GM12878 (cell line): ENCODE results near the gene PARK7. TPM values are rescaled to one million over a fixed set of nuclear protein-coding genes. Genes with fewer than 3 reads are reported as not detected.

ENCODE experiments used
- ATAC-seq: fragments of 200-7000 bp; cut with Tn5 transposase; 3 replicates; pipeline ENCODE4 v1.9.1; 2020; ENCODE audit warnings: mild to moderate bottlenecking, moderate library complexity
- BruUV-seq: library from RNA; stranded (reverse); fragments of 400-500 nt; replicated peaks from 2 replicates; lab custom pipeline; 2021; lab: Mats Ljungman, UMichigan
- CTCF ChIA-PET: fragments of 300-600 bp; sonication (Branson Sonifier 250); formaldehyde crosslinking; extraction: SDS; loops from one replicate; lab custom pipeline; 2021; ENCODE audit warnings: inconsistent platforms; lab: Yijun Ruan, JAX
- POLR2A ChIA-PET: fragments of 350-600 bp; formaldehyde crosslinking; extraction: SDS; loops from one replicate; lab custom pipeline; 2021; ENCODE audit warnings: inconsistent platforms; lab: Charles Lee
- RAD21 ChIA-PET: fragments of 300-600 bp; sonication (Branson Sonifier 250); formaldehyde crosslinking; loops from one replicate; lab custom pipeline; 2023; ENCODE audit warnings: antibody characterized with exemption; ENCODE audit not compliant: unreplicated experiment; lab: Charles Lee
- SMC1A ChIA-PET: fragments of 300-600 bp; sonication (Branson Sonifier 250); formaldehyde crosslinking; loops from one replicate; lab custom pipeline; 2023; ENCODE audit not compliant: unreplicated experiment, uncharacterized antibody; lab: Charles Lee
- DNase-seq: peaks from one replicate; pipeline ENCODE4 v3.0.0-alpha.2; 2011; ENCODE audit warnings: low read depth, low spot score
- FAIRE-seq: peaks from 3 replicates; lab custom pipeline; 2011; peaks lifted over from hg19 to GRCh38; lab: Jason Lieb, UNC
- H2AFZ ChIP-seq: 2 replicates; pipeline ENCODE4 v1.6.0; 2011; ENCODE audit warnings: low read depth, low read length, control low read depth; ENCODE audit not compliant: control insufficient read depth
- H3K27ac ChIP-seq: 2 replicates; pipeline ENCODE4 v1.5.1; 2011; ENCODE audit warnings: control low read depth; ENCODE audit not compliant: control insufficient read depth, insufficient read depth
- H3K27me3 ChIP-seq, 2 experiments: replicated peaks in 1 of 2; 2 replicates each; pipeline versions ENCODE4 v1.6.0 to v1.6.1; 2011; ENCODE audit warnings: low read length in 1 of 2; ENCODE audit not compliant: control insufficient read depth in 2 of 2, insufficient read depth in 2 of 2
- H3K36me3 ChIP-seq, 2 experiments: 2 replicates each; pipeline ENCODE4 v1.5.1; 2011; ENCODE audit warnings: low read length in 1 of 2; ENCODE audit not compliant: control insufficient read depth in 2 of 2, insufficient read depth in 2 of 2
- H3K4me1 ChIP-seq: 2 replicates; pipeline ENCODE4 v1.6.1; 2011; ENCODE audit warnings: mild to moderate bottlenecking, low read length, moderate library complexity, mixed read lengths; ENCODE audit not compliant: control insufficient read depth, insufficient read depth
- H3K4me2 ChIP-seq: 2 replicates; pipeline ENCODE4 v1.6.0; 2011; ENCODE audit warnings: control low read depth; ENCODE audit not compliant: control insufficient read depth, insufficient read depth
- H3K4me3 ChIP-seq: fragments of 200-600 bp; sonication (generic); 2 replicates; pipeline ENCODE4 v1.5.1; 2016
- H3K79me2 ChIP-seq: 2 replicates; pipeline ENCODE4 v1.6.0; 2011; ENCODE audit warnings: low read length; ENCODE audit not compliant: control insufficient read depth, insufficient read depth
- H3K9ac ChIP-seq: 2 replicates; pipeline ENCODE4 v1.8.0; 2011; ENCODE audit warnings: low read length, control low read depth, mixed read lengths; ENCODE audit not compliant: control insufficient read depth, insufficient read depth
- H3K9me3 ChIP-seq: replicated peaks from 3 replicates; pipeline ENCODE4 v1.5.1; 2011; ENCODE audit warnings: mild to moderate bottlenecking, low read length; ENCODE audit not compliant: control insufficient read depth, insufficient read depth
- H4K20me1 ChIP-seq: 2 replicates; pipeline ENCODE4 v1.6.0; 2011; ENCODE audit not compliant: control insufficient read depth, insufficient read depth
- CHD1 ChIP-seq: IDR thresholded peaks from 2 replicates; pipeline ENCODE4 v1.6.1; 2012; ENCODE audit warnings: low read depth, low read length, improper control_type of control experiment
- EED ChIP-seq: sonication (generic); IDR thresholded peaks from 2 replicates; pipeline ENCODE4 v1.6.1; 2016; ENCODE audit warnings: antibody characterized with exemption, low read depth
- KLF5 ChIP-seq: fragments of 450-650 bp; IDR thresholded peaks from 2 replicates; pipeline ENCODE4 v1.6.1; 2014; ENCODE audit warnings: mild to moderate bottlenecking; ENCODE audit not compliant: partially characterized antibody
- MAX ChIP-seq: IDR thresholded peaks from 2 replicates; pipeline ENCODE4 v1.6.1; 2012; ENCODE audit warnings: low read depth, low read length, improper control_type of control experiment
- MYC ChIP-seq: IDR thresholded peaks from 2 replicates; pipeline ENCODE4 v1.6.1; 2011; ENCODE audit warnings: mild to moderate bottlenecking, low read length, moderate library complexity, inconsistent platforms; ENCODE audit not compliant: insufficient read depth, insufficient replicate concordance, insufficient read length, severe bottlenecking
- NR2C2 ChIP-seq: IDR thresholded peaks from 2 replicates; pipeline ENCODE4 v1.6.1; 2011; ENCODE audit warnings: borderline replicate concordance, low read depth; ENCODE audit not compliant: control insufficient read depth, insufficient read length
- PAX8 ChIP-seq: fragments of 450-650 bp; IDR thresholded peaks from 2 replicates; pipeline ENCODE4 v1.6.1; 2017; ENCODE audit warnings: mild to moderate bottlenecking, moderate library complexity
- SUZ12 ChIP-seq: fragments of 200-600 bp; sonication (generic); IDR thresholded peaks from one replicate; pipeline ENCODE4 v1.6.1; 2018; ENCODE audit warnings: antibody characterized with exemption, mild to moderate bottlenecking; ENCODE audit not compliant: unreplicated experiment
- WRNIP1 ChIP-seq: IDR thresholded peaks from 2 replicates; pipeline ENCODE4 v1.6.1; 2011; ENCODE audit warnings: low read depth, low read length, improper control_type of control experiment, borderline replicate concordance
- WGBS: methylation state at CpG from one replicate; pipeline ENCODE4 v1.1.6; 2016; ENCODE audit warnings: low lambda C conversion rate; ENCODE audit not compliant: insufficient replicate concordance, insufficient coverage; ENCODE audit errors: missing lambda C conversion rate; 5-methylcytosine and 5-hydroxymethylcytosine counted together
- in situ Hi-C: fragments of 300-500 bp; cut with MboI; formaldehyde crosslinking; loops from 9 replicates; pipeline ENCODE4 v1.14.3; 2018; ENCODE audit warnings: mixed read lengths
- intact Hi-C: fragments of 100-400 bp; cut with micrococcal nuclease; formaldehyde crosslinking; loops from one replicate; pipeline ENCODE4 v1.14.2; 2022; ENCODE audit not compliant: unreplicated experiment
- polyA plus RNA-seq, 11 experiments: library from polyadenylated mRNA; depleted of rRNA in 4 of 11; unstranded in 6 of 11; stranded (reverse) in 5 of 11; fragments of >200 nt; fragmentation: Nextera tagmentation in 4 of 11; fragmentation: Illumina TruSeq in 1 of 11; extraction: Ambion mirVana in 4 of 11; extraction: Trizol in 1 of 11; gene quantifications; 1 replicate in 1 of 11; 2 replicates in 10 of 11; pipeline versions ENCODE4 v1.2.1 to v1.2.3, GENCODE V29; 2011 to 2016; ENCODE audit warnings: inconsistent platforms in 2 of 11, missing spikeins in 2 of 11, low read depth in 1 of 11
- total RNA-seq, 4 experiments: library from RNA; depleted of rRNA in 3 of 4; stranded (reverse); fragments of >200 nt in 3 of 4; fragmentation: Illumina TruSeq in 1 of 4; extraction: Trizol in 1 of 4; gene quantifications; 2 replicates each; pipeline versions ENCODE4 v1.2.1 to v1.2.3, GENCODE V29; 2013 to 2021

PARK7 gene
- total and polyA plus RNA-seq, 10 of the 15 experiments (the other 5 are each of a cell fraction or from before 2014, with no cell fraction given), result 267 to 1,056 (median 495) TPM

GRCh38 chr1:7995437-7995836 lies 33.9 kb downstream of the PARK7 start:
- ChIA-PET CTCF (interaction anchor here (1.0 kb wide), 1 partner anchor 12 kb away, joined by 3 read pairs; no protein-coding TSS in a partner anchor), SMC1A (no interaction called here), POLR2A (no interaction called here), RAD21 (no interaction called here)
- BruUV-seq, result no TSS peak
- Histone ChIP-seq H3K36me3 (no peaks in the 10 kb centered on the region; a peak in 2 of 4 replicates), H2AFZ (no peak overlapping the region), H3K4me1 (peaks cover 13% of the 10 kb centered on the region), H3K9ac (no peak overlapping the region), H3K9me3 (peaks cover 5% of the 10 kb centered on the region; the same call in 2 of the 3 replicates), H3K27ac (no peak overlapping the region), H3K4me3 (no peak overlapping the region), H4K20me1 (no peaks in the 10 kb centered on the region), H3K27me3 (no peaks in the 10 kb centered on the region), H3K79me2 (no peaks in the 10 kb centered on the region), H3K4me2 (no peak overlapping the region)
- in situ Hi-C loops, result no loop called here
- ATAC-seq (no peak), DNase-seq (no peak), FAIRE-seq (no peak)
- TF ChIP-seq CHD1, result no peak
- TF ChIP-seq MYC, result no peak
- no peak for TF ChIP-seq SUZ12
- TF ChIP-seq NR2C2, result no peak
- no peak for TF ChIP-seq MAX
- TF ChIP-seq EED, result no peak
- no peak for TF ChIP-seq PAX8
- TF ChIP-seq KLF5, result no peak
- TF ChIP-seq WRNIP1, result no peak
- intact Hi-C loops, result no loop called here
- 98% methylated on average over 5 of the region's 5 CpGs for WGBS
